CD4-positive, alpha-beta T cell treated with Interleukin-6 at 100 ng/mL for 8 hours (primary cell): ENCODE measurements around the gene SGCD.
"Not testable (repeated sequence)": the region's sequence is repeated elsewhere in the genome, so short reads cannot be mapped to it uniquely, and the experiment has no call there.

Source experiments
- DNase-seq: peaks from one replicate; pipeline ENCODE4 v3.0.0-alpha.2; 2020; ENCODE audit warnings: mixed read lengths, low spot score

SGCD gene

DNA sequence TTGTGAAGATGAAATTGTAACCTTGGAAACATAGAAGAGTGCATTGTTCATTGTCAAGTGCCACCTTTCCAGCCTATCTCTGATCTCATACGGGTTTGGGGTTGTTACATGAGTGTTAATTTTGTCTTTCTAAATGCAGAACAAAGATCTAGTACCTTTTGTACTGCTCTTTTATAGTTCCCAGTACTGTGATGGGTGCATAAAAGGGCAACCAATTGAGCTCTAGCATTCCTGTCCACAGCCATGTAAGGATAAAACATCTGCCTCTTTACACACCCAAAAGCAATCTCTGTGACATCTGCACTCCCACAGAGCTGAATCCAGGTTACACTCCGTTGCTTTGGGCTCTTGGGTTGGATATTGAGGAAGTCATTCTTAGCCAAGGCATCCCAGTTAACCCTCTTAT, 255.2 kb downstream of the SGCD start:
- DNase-seq = no peak

- no peak for DNase-seq
These were observed 257.9 kb downstream of the SGCD start for GRCh38 chr5:156584871-156585270.

GRCh38 chr5:156585999-156586398, 259.0 kb downstream of the SGCD start:
- no peak for DNase-seq

DNA sequence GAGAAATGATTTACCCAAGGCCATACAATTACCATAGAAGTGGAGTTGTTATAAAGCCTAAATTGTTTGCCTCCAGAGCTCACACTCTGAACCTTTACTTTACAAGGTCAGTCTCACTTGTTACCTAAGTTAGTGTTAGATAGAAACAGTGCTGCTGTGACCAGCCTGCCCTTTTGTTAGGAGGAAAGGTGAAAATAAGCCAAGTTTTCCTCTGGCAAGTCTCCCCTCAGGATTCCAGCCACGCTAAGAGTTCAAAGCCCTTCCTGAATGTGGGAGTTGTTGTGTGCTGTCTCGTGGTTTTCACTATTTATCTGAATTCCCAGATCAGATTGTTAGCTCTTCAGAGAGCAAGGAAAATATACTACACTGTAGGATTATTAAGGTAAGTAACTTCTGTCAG, 260.0 kb downstream of the SGCD start:
- no peak for DNase-seq

GRCh38 chr5:156588306-156588705, 261.3 kb downstream of the SGCD start:
- DNase-seq = no peak

GRCh38 chr5:156589104-156589945, 262.4 kb downstream of the SGCD start:
- DNase-seq = no peak

DNA sequence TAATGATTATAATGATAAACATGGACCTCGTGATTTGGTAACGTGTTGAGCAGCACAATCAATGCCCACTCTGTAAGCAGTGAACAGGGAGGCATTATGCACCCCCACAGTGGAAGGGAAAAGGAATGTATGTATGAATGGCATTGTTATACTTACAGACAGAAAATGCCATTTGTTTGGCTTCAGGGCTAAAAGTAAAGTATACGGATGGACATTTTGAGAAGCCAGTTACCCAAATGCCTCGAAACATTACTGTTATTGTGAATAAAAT, 262.9 kb downstream of the SGCD start:
- DNase-seq = no peak

- no peak for DNase-seq
These were observed 264.0 kb downstream of the SGCD start for GRCh38 chr5:156590978-156591377.

- DNase-seq = no peak
These were observed 264.7 kb downstream of the SGCD start for GRCh38 chr5:156591631-156592030.

GRCh38 chr5:156593546-156593945, 266.6 kb downstream of the SGCD start:
- DNase-seq = no peak

GRCh38 chr5:156594406-156594805, 267.4 kb downstream of the SGCD start:
- no peak for DNase-seq

DNA sequence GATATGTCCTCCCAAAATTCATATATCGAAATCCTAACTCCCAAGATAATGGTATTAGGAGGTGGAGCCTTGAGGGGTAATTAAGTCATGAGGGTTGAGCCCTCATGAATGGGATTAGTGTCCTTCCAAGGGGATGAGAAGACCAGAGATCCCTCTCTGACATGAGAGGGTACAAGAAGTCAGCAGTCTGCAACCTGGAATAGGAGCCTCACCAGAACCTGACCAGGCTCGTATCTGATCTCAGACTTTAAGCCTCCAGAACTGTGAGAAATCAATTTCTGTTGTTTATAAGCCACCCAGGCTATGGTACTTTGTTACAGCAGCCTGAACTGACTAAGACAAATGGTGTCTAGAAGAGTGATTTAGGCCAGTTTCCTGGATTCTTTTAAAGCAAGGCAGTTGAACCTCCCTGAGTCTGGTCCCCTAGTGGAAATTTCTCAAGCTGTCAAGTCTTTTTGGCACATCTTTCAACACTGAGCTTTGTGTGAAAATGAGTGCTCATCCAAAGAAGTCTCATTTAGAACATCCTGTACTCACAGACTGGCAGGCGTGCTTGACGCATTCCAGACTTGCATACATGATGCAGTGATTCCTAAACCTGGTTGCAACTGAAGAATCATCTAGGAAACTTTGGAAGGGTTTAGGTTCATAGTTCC, 268.3 kb downstream of the SGCD start:
- DNase-seq = no peak

GRCh38 chr5:156597276-156597675, 270.3 kb downstream of the SGCD start:
- no peak for DNase-seq

DNA sequence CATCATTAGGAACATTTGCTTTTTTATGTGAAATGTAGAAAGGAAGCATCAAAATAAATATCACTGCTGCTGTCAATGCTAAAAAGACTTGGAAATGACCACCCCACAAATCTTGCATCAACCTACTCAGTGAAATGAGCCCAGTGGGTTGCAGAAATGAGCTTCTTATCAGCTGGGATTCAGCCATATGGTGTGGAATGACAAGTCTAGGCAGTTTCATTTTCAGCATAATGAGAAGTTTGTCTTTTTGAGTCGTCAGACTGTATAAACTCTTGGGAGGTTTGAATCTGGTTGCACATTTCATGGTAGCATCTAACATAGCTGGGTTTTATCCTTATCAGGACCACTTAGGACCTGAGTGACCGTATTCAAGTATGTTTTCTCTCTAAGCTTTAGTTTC, 272.0 kb downstream of the SGCD start:
- no peak for DNase-seq

DNA sequence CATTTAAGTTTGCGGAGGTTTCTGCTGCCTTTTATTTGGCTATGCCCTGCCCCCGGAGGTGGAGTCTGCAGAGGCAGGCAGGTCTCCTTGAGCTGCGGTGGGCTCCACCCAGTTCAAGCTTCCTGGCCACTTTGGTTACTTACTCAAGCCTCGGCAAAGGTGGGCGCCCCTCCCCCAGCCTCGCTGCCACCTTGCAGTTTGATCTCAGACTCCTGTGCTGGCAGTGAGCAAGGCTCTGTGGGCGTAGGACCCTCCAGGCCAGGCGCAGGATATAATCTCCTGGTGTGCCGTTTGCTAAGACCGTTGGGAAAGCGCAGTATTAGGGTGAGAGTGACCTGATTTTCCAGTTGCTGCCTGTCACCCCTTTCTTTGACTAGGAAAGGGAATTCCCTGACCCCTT, 283.6 kb downstream of the SGCD start:
- not testable (repeated sequence) for DNase-seq

DNA sequence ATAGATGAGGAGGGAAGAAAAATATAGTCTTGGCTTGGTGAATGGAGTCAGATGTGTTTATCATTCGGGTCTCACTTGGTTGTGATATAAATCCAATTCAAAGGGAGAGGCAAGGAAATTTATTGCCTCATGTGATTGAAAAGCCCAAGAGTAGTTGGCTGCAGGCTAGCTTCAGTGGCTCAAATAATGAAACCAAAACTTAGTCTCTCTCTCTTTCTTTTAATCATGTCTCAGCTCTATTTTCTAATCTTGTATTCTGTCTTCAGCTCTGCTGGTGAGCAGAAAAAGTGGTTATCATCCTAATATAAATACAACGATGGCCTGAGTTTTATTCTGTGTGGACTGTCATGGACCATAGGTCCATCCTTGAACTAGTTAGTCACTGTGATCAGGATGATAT, 288.9 kb downstream of the SGCD start:
- DNase-seq = no peak

DNA sequence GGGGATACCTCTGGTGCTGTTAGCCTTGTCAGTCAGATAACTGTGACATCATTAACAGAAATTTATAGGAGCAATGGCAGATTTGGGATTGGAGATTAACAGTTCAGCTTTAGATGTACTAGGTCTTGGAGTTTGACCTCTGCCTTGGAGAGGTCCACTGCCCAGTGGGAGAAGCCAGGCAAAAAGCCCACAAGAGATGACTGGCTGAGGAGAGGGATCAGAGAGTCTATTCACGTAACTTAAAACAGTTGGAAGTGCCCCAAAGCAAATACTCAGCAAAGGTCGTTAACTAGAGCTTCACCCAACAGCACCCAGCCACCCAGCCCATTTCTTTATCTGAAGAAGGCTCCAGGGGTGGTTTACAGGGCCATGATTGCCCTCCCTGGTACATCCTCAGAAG, 290.5 kb downstream of the SGCD start:
- no peak for DNase-seq

GRCh38 chr5:156618601-156619000, 291.6 kb downstream of the SGCD start:
- DNase-seq = no peak

DNA sequence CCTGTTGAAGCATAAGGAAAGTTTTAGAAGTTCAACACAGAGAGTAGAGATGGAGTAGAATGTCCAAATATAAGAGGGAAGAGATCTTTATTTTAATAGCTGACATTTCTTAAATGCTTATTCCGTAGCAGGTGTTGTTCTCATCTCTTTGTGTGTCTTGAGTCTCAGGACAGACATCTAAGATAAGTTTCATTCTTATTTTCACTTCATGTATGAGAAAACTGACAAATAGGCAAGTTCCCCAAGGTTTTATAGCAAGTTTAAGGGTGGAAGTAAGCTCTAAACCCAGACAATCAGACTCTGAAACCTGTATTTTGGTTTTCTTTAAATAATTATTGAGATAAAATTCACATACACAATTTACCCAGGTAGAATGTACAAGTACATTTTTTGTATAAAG, 294.8 kb downstream of the SGCD start:
- no peak for DNase-seq

GRCh38 chr5:156623381-156624040, 296.5 kb downstream of the SGCD start:
- no peak for DNase-seq

GRCh38 chr5:156624686-156625085, 297.7 kb downstream of the SGCD start:
- DNase-seq = no peak

DNA sequence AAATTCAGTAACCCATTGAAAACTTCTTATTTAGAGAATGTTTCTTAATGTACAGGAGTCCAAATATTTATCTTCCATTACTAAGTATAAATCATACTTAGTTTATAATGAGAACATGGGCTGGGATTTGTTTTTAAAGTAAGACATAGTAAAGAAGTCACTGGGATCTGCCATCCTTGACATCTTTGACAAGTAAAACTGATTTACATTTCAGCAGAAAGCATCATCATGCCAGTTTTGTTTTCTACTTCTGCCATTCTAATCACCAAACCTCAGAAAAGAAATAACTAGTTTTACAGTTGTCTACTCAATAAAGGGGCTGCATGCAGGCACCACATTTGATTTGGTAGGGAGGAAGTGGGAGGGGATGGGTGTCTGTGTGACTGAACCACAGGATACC, 301.5 kb downstream of the SGCD start:
- DNase-seq = no peak

GRCh38 chr5:156631005-156631404, 304.0 kb downstream of the SGCD start:
- no peak for DNase-seq
